ENCODE results near the gene TPM4. TPM values are rescaled to one million over a fixed set of nuclear protein-coding genes. Genes with fewer than 3 reads are reported as not detected.

The TPM4 gene
- total RNA-seq, 1 donor from 2014 or later: 535 TPM

DNA sequence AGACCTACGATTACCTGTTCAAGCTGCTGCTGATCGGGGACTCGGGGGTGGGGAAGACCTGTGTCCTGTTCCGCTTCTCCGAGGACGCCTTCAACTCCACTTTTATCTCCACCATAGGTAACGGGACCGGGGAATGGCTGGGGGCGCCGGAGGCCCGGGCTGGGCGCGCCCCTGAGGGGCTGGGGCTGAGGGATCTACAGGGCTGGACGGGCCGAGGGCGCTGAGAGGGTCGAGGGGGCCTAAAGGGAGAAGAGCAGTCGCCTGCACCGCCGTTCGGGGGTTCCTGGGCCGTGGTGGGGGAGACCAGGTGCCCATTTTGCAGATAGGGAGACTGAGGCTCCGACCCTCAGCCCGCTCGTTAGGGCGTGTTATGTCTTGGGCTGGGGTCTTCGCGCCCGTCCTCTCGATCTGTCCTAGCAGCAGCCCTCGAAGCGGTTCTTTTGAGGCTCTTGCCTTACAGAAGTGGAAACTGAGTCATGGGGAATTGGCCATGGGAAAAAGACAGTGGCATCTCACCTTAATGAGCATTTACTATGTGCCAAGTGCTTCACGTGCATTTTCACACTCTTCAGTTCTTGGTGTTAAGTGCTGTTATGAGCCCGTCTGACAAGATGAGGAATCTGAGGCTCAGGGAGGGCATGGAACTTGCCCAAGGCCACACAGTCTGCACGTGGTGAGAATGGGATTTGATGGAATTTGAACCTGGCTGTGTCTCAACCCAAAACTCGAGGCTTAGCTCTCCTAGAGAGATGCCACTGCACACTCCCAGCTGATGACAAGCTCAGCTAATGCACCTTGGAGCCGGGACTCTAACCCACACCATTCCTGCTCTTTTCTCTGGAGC lies 35.8 kb downstream of the TPM4 start:
- TF ChIP-seq, protein P1, sequence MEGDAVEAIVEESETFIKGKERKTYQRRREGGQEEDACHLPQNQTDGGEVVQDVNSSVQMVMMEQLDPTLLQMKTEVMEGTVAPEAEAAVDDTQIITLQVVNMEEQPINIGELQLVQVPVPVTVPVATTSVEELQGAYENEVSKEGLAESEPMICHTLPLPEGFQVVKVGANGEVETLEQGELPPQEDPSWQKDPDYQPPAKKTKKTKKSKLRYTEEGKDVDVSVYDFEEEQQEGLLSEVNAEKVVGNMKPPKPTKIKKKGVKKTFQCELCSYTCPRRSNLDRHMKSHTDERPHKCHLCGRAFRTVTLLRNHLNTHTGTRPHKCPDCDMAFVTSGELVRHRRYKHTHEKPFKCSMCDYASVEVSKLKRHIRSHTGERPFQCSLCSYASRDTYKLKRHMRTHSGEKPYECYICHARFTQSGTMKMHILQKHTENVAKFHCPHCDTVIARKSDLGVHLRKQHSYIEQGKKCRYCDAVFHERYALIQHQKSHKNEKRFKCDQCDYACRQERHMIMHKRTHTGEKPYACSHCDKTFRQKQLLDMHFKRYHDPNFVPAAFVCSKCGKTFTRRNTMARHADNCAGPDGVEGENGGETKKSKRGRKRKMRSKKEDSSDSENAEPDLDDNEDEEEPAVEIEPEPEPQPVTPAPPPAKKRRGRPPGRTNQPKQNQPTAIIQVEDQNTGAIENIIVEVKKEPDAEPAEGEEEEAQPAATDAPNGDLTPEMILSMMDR (IDR thresholded peaks at IDR 0.05): no peak
- TF ChIP-seq EZH2phosphoT487 (IDR thresholded peaks at IDR 0.05) (no peak), EZH2 (IDR thresholded peaks at IDR 0.05) (no peak)
- H3K4me1 ChIP-seq: peaks cover 4% of the 10 kb centered on the region
- peaks cover 9% of the 10 kb centered on the region for H3K4me1 Mint-ChIP-seq
- H3K27ac ChIP-seq: no peak overlapping the region
- peak overlapping the region; percentile 26 for H2AFZ ChIP-seq (replicated peaks)
- peaks cover 28% of the 10 kb centered on the region for H4K20me1 ChIP-seq (ENCODE audit: low read depth)
- no peak for DNase-seq (ENCODE audit: low spot score)
- peak overlapping the region; percentile 95 for H3K9ac ChIP-seq
- peak overlapping the region; percentile 93 for H3K4me2 ChIP-seq
- H3K9me3 Mint-ChIP-seq: no peaks in the 10 kb centered on the region
- no peaks in the 10 kb centered on the region for H3K9me3 ChIP-seq (ENCODE audit: low read depth)
- peak overlapping the region; percentile 95 for H3K27ac Mint-ChIP-seq
- H3K27me3 ChIP-seq: no peaks in the 10 kb centered on the region
- peaks cover 8% of the 10 kb centered on the region for H3F3A ChIP-seq (ENCODE audit: low read depth)
- peaks cover 54% of the 10 kb centered on the region for H3K79me2 ChIP-seq (ENCODE audit: low read depth)
- peak overlapping the region; percentile 95 for H3K4me3 ChIP-seq
- peak overlapping the region; percentile 98 for H3K4me3 Mint-ChIP-seq
- no peaks in the 10 kb centered on the region for H3K36me3 ChIP-seq
- peaks cover 4% of the 10 kb centered on the region for H3K36me3 Mint-ChIP-seq
- no peaks in the 10 kb centered on the region for H3K27me3 Mint-ChIP-seq (ENCODE audit: insufficient read depth, low read depth)

DNA sequence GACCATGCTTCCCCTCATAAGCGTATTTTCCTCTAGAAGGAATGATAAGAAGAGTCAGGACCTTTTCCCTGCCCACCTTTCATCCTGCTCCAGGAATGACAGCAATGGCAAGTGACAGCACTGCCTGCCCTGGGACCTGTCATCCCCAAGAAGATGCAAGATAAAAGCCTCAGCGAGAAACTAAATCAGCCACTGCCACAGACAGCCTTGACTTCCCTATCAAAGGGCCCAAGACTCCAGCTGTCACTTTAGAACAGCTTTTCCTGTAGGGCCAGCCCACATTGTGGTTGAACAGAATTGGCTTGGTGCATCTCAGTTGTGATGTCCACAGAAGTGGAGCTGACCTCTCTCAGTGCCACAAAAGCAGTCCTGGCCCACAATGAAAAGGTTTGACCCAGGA lies 36.5 kb downstream of the TPM4 start:
- no peaks in the 10 kb centered on the region for H3K9me3 Mint-ChIP-seq
- H3K4me1 Mint-ChIP-seq: peaks cover 9% of the 10 kb centered on the region
- Histone ChIP-seq H3K36me3 (no peaks in the 10 kb centered on the region), H3K4me3 (peak overlapping the region; percentile 95), H4K20me1 (ENCODE audit: low read depth) (peaks cover 28% of the 10 kb centered on the region), H3K9me3 (ENCODE audit: low read depth) (no peaks in the 10 kb centered on the region), H2AFZ (replicated peaks) (no peak overlapping the region), H3K79me2 (ENCODE audit: low read depth) (peaks cover 57% of the 10 kb centered on the region), H3K4me2 (peak overlapping the region; percentile 93), H3K9ac (no peak overlapping the region), H3K27me3 (no peaks in the 10 kb centered on the region), H3K4me1 (no peaks in the 10 kb centered on the region), H3K27ac (no peak overlapping the region), H3F3A (ENCODE audit: low read depth) (peaks cover 3% of the 10 kb centered on the region)
- TF ChIP-seq EZH2phosphoT487 (IDR thresholded peaks at IDR 0.05) (no peak), EZH2 (IDR thresholded peaks at IDR 0.05) (no peak)
- TF ChIP-seq, protein P1 (IDR thresholded peaks at IDR 0.05): no peak
- H3K4me3 Mint-ChIP-seq: peak overlapping the region; percentile 98
- no peaks in the 10 kb centered on the region for H3K27me3 Mint-ChIP-seq (ENCODE audit: insufficient read depth, low read depth)
- H3K36me3 Mint-ChIP-seq: peaks cover 8% of the 10 kb centered on the region
- no peak overlapping the region for H3K27ac Mint-ChIP-seq
- no peak for DNase-seq (ENCODE audit: low spot score)

DNA sequence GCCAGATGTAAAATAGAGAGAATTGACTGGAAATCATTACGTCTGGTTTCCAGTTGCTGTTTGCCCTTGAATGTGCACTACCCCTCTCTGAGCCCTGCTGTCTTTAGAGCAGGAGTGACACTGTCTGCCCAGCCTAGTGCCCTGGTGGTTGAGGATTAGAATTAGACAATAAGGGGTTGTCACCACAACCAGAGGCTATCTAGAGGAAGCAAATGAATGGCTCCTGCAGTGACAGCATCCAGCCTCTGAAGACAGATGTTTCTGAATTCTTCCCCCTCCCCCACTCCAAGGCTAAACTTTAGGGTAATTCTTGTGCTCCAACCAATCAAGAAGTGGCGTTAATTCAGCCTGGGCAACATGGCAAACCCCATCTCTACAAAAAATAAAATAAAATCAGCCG lies 37.4 kb downstream of the TPM4 start:
- H3K36me3 Mint-ChIP-seq: peaks cover 8% of the 10 kb centered on the region
- TF ChIP-seq, protein P1 (IDR thresholded peaks at IDR 0.05): no peak
- no peak for TF ChIP-seq EZH2phosphoT487 (IDR thresholded peaks at IDR 0.05)
- TF ChIP-seq EZH2 (IDR thresholded peaks at IDR 0.05): no peak
- H3K9me3 Mint-ChIP-seq: no peaks in the 10 kb centered on the region
- Histone ChIP-seq H3K4me3 (no peak overlapping the region), H3K27ac (no peak overlapping the region), H4K20me1 (ENCODE audit: low read depth) (peaks cover 30% of the 10 kb centered on the region), H3K4me2 (no peak overlapping the region), H3K9ac (no peak overlapping the region), H3K79me2 (ENCODE audit: low read depth) (peaks cover 57% of the 10 kb centered on the region), H3K27me3 (no peaks in the 10 kb centered on the region), H3K36me3 (no peaks in the 10 kb centered on the region), H3F3A (ENCODE audit: low read depth) (peaks cover 3% of the 10 kb centered on the region), H3K4me1 (no peaks in the 10 kb centered on the region), H2AFZ (replicated peaks) (no peak overlapping the region), H3K9me3 (ENCODE audit: low read depth) (no peaks in the 10 kb centered on the region)
- no peaks in the 10 kb centered on the region for H3K27me3 Mint-ChIP-seq (ENCODE audit: insufficient read depth, low read depth)
- H3K27ac Mint-ChIP-seq: no peak overlapping the region
- DNase-seq (ENCODE audit: low spot score): no peak
- H3K4me3 Mint-ChIP-seq: peak overlapping the region; percentile 64
- peaks cover 9% of the 10 kb centered on the region for H3K4me1 Mint-ChIP-seq
